Mesenchymal stem cell (in vitro differentiated cells and primary cell): ENCODE results near the gene TMEM82.
A peak's percentile ranks its signal among the peaks of the same experiment; 100 is the strongest.

Experiments used
- DNase-seq: peaks from one replicate; pipeline ENCODE4 v3.0.0-alpha.2; 2013
- H2AFZ ChIP-seq: one replicate; pipeline ENCODE4 v1.6.1; 2013; ENCODE audit warnings: low read depth, mild to moderate bottlenecking, control low read depth, inconsistent platforms, low read length, moderate library complexity
- H2AK5ac ChIP-seq: 2 replicates; pipeline ENCODE4 v1.6.1; 2013; ENCODE audit warnings: low read length, moderate library complexity, mild to moderate bottlenecking, inconsistent platforms; ENCODE audit not compliant: severe bottlenecking
- H2BK120ac ChIP-seq: one replicate; pipeline ENCODE4 v1.6.1; 2013; ENCODE audit warnings: low read depth, mild to moderate bottlenecking, inconsistent platforms, low read length, moderate library complexity
- H2BK12ac ChIP-seq, 2 experiments: one replicate each; pipeline ENCODE4 v1.6.1; 2013; ENCODE audit warnings: inconsistent platforms in 2 of 2, low read length in 2 of 2, mild to moderate bottlenecking in 2 of 2, moderate library complexity in 2 of 2, control low read depth in 1 of 2
- H2BK15ac ChIP-seq: one replicate; pipeline ENCODE4 v1.6.1; 2013; ENCODE audit warnings: mild to moderate bottlenecking, low read depth, inconsistent platforms; ENCODE audit not compliant: poor library complexity, severe bottlenecking
- H2BK5ac ChIP-seq: 2 replicates; pipeline ENCODE4 v1.6.1; 2013; ENCODE audit warnings: low read depth, mild to moderate bottlenecking, low read length, control low read depth, inconsistent platforms; ENCODE audit not compliant: poor library complexity, severe bottlenecking
- H3K14ac ChIP-seq, 2 experiments: one replicate each; pipeline ENCODE4 v1.6.1; 2013; ENCODE audit warnings: inconsistent platforms in 2 of 2, low read length in 2 of 2, control low read depth in 1 of 2, mild to moderate bottlenecking in 1 of 2, moderate library complexity in 1 of 2
- H3K18ac ChIP-seq, 2 experiments: one replicate each; pipeline ENCODE4 v1.6.1; 2013; ENCODE audit warnings: inconsistent platforms in 2 of 2, low read length in 2 of 2, control low read depth in 1 of 2, low read depth in 1 of 2, mild to moderate bottlenecking in 1 of 2
- H3K23ac ChIP-seq, 2 experiments: one replicate each; pipeline ENCODE4 v1.6.1; 2013; ENCODE audit warnings: inconsistent platforms in 2 of 2, low read length in 2 of 2, mild to moderate bottlenecking in 2 of 2, moderate library complexity in 2 of 2, control low read depth in 1 of 2
- H3K27ac ChIP-seq: 2 replicates; pipeline ENCODE4 v1.5.1; 2013; ENCODE audit warnings: mild to moderate bottlenecking, moderate library complexity, low read length, control low read depth, inconsistent platforms; ENCODE audit not compliant: poor library complexity, severe bottlenecking
- H3K27me3 ChIP-seq, 2 experiments: 2 replicates each; pipeline versions ENCODE4 v1.6.1 to v1.7.0; 2013; ENCODE audit warnings: low read length in 2 of 2, mild to moderate bottlenecking in 2 of 2, moderate library complexity in 2 of 2, control low read depth in 1 of 2, inconsistent platforms in 1 of 2; ENCODE audit not compliant: control insufficient read depth in 1 of 2, insufficient read depth in 1 of 2
- H3K36me3 ChIP-seq, 2 experiments: 2 replicates each; pipeline versions ENCODE4 v1.6.1 to v1.7.0; 2013; ENCODE audit warnings: low read length in 2 of 2, control low read depth in 1 of 2, inconsistent platforms in 1 of 2, low read depth in 1 of 2, mild to moderate bottlenecking in 1 of 2; ENCODE audit not compliant: insufficient read depth in 2 of 2, control insufficient read depth in 1 of 2
- H3K4ac ChIP-seq, 2 experiments: one replicate each; pipeline ENCODE4 v1.6.1; 2013; ENCODE audit warnings: inconsistent platforms in 2 of 2, low read length in 2 of 2, mild to moderate bottlenecking in 2 of 2, moderate library complexity in 2 of 2, control low read depth in 1 of 2, low read depth in 1 of 2
- H3K4me1 ChIP-seq: 2 replicates; pipeline ENCODE4 v1.6.1; 2013; ENCODE audit warnings: low read depth, low read length, control low read depth; ENCODE audit not compliant: control insufficient read depth, insufficient read depth
- H3K4me2 ChIP-seq: 2 replicates; pipeline ENCODE4 v1.6.1; 2013; ENCODE audit warnings: low read length, mild to moderate bottlenecking, inconsistent platforms; ENCODE audit not compliant: poor library complexity, severe bottlenecking
- H3K4me3 ChIP-seq, 2 experiments: 2 replicates each; pipeline versions ENCODE4 v1.5.1 to v1.7.0; 2013; ENCODE audit warnings: low read length in 2 of 2, mild to moderate bottlenecking in 2 of 2, control low read depth in 1 of 2, low read depth in 1 of 2; ENCODE audit not compliant: insufficient read depth in 1 of 2
- H3K79me1 ChIP-seq: replicated peaks from 2 replicates; pipeline ENCODE4 v1.6.1; 2013; ENCODE audit warnings: mild to moderate bottlenecking, control low read depth, low read length, inconsistent platforms; ENCODE audit not compliant: poor library complexity, severe bottlenecking
- H3K9ac ChIP-seq: 2 replicates; pipeline ENCODE4 v1.7.0; 2013; ENCODE audit warnings: mild to moderate bottlenecking, low read length, moderate library complexity
- H3K9me3 ChIP-seq: 2 replicates; pipeline ENCODE4 v1.7.0; 2013; ENCODE audit warnings: mild to moderate bottlenecking, low read length; ENCODE audit not compliant: control insufficient read depth
- H4K8ac ChIP-seq: one replicate; pipeline ENCODE4 v1.6.1; 2013; ENCODE audit warnings: inconsistent platforms, mild to moderate bottlenecking, low read length, moderate library complexity
- H4K91ac ChIP-seq: one replicate; pipeline ENCODE4 v1.6.1; 2013; ENCODE audit warnings: mild to moderate bottlenecking, low read length, inconsistent platforms
- WGBS: methylation state at CpG from one replicate; pipeline ENCODE4 v1.1.7; 2013; ENCODE audit warnings: mixed read lengths; 5-methylcytosine and 5-hydroxymethylcytosine counted together

TMEM82 gene

GRCh38 chr1:15707239-15707925 lies 34.9 kb upstream of the TMEM82 start:
- Histone ChIP-seq H3K27ac (no peak overlapping the region), H3K4me1 (peaks cover 13% of the 10 kb centered on the region), H2BK5ac (no peak overlapping the region), H2BK120ac (no peak overlapping the region), H3K18ac (no peak overlapping the region), H2AFZ (no peak overlapping the region), H3K14ac (no peak overlapping the region), H3K9ac (peak overlapping the region; percentile 41), H3K23ac (no peak overlapping the region), H3K36me3 (peaks cover 19 to 38% of the 10 kb centered on the region in 2 experiments), H4K91ac (no peak overlapping the region), H4K8ac (no peak overlapping the region), H3K79me1 (peaks cover 36% of the 10 kb centered on the region), H2BK12ac (no peak overlapping the region), H3K4me3 (no peak overlapping the region), H2BK15ac (no peak overlapping the region), H3K4ac (no peak overlapping the region), H3K9me3 (no peaks in the 10 kb centered on the region), H3K4me2 (no peak overlapping the region), H3K27me3 (no peaks in the 10 kb centered on the region), H2AK5ac (no peak overlapping the region)
- 94% methylated on average over 6 of the region's 8 CpGs for WGBS
- DNase-seq: no peak

DNA sequence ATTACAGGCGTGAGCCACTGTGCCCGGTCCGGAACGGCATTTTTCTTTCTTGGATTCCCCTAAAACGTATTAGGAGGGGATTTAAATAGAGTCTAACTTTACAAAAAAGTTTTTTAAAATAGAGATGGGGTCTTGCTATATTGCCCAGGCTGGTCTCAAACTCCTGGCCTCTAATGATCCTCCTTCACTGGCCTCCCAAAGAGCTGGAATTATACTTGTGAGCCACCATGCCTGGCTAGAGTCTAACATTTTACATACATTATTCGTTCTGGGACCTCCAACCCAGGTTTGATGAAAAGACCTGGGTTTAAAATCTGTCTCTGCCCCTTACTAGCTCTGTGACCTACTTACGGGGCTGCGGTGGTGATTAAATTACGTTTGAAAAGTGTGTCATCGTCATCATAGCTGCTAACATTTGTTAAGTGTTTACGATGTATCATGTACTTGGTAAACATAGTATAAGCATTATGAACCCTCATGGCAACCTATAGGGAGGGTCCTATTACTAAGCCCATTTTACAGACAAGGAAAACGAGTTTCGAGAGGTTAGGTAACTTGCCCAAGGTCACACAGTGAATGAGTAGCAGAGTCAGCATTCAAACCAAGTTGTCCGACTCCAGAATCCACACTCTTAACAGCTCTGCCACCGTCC lies 33.7 kb upstream of the TMEM82 start:
- no peak overlapping the region for H3K4me2 ChIP-seq
- peaks cover 6% of the 10 kb centered on the region for H3K4me1 ChIP-seq
- 95% methylated on average over 12 of the region's 15 CpGs for WGBS
- no peak overlapping the region for H3K27ac ChIP-seq
- H3K79me1 ChIP-seq: peaks cover 34% of the 10 kb centered on the region
- no peak overlapping the region for H3K4ac ChIP-seq
- no peaks in the 10 kb centered on the region for H3K27me3 ChIP-seq
- H3K23ac ChIP-seq: no peak overlapping the region
- no peak overlapping the region for H2BK120ac ChIP-seq
- H3K14ac ChIP-seq: no peak overlapping the region
- H2AFZ ChIP-seq: no peak overlapping the region
- H3K4me3 ChIP-seq: no peak overlapping the region
- no peaks in the 10 kb centered on the region for H3K9me3 ChIP-seq
- DNase-seq: no peak
- H2BK15ac ChIP-seq: no peak overlapping the region
- H3K36me3 ChIP-seq: peaks cover 19 to 39% of the 10 kb centered on the region in 2 experiments
- H3K9ac ChIP-seq: no peak overlapping the region
- no peak overlapping the region for H3K18ac ChIP-seq
- no peak overlapping the region for H4K8ac ChIP-seq
- no peak overlapping the region for H2AK5ac ChIP-seq
- H4K91ac ChIP-seq: no peak overlapping the region
- no peak overlapping the region for H2BK12ac ChIP-seq
- H2BK5ac ChIP-seq: no peak overlapping the region

- H3K79me1 ChIP-seq: peaks cover 35% of the 10 kb centered on the region
- H2BK15ac ChIP-seq: no peak overlapping the region
- H2AFZ ChIP-seq: no peak overlapping the region
- H2BK12ac ChIP-seq: no peak overlapping the region
- no peak overlapping the region for H3K18ac ChIP-seq
- no peaks in the 10 kb centered on the region for H3K27me3 ChIP-seq
- H2BK5ac ChIP-seq: no peak overlapping the region
- no peaks in the 10 kb centered on the region for H3K9me3 ChIP-seq
- 100% methylated on average over 4 of the region's 4 CpGs for WGBS
- no peak overlapping the region for H4K8ac ChIP-seq
- no peak overlapping the region for H3K4ac ChIP-seq
- H4K91ac ChIP-seq: no peak overlapping the region
- no peak overlapping the region for H3K23ac ChIP-seq
- H2AK5ac ChIP-seq: no peak overlapping the region
- peaks cover 19 to 39% of the 10 kb centered on the region in 2 experiments for H3K36me3 ChIP-seq
- no peak overlapping the region for H3K4me3 ChIP-seq
- H3K4me2 ChIP-seq: no peak overlapping the region
- peaks cover 4% of the 10 kb centered on the region for H3K4me1 ChIP-seq
- H2BK120ac ChIP-seq: no peak overlapping the region
- no peak overlapping the region for H3K9ac ChIP-seq
- DNase-seq: no peak
- no peak overlapping the region for H3K27ac ChIP-seq
- no peak overlapping the region for H3K14ac ChIP-seq
Measured at GRCh38 chr1:15709226-15709625, 33.1 kb upstream of the TMEM82 start.

- Histone ChIP-seq H2BK12ac (no peak overlapping the region), H3K4me3 (no peak overlapping the region), H4K8ac (no peak overlapping the region), H3K4me1 (no peaks in the 10 kb centered on the region), H4K91ac (no peak overlapping the region), H3K9me3 (no peaks in the 10 kb centered on the region), H3K36me3 (peaks cover 19 to 35% of the 10 kb centered on the region in 2 experiments), H3K4me2 (no peak overlapping the region), H2BK120ac (no peak overlapping the region), H3K79me1 (peaks cover 38% of the 10 kb centered on the region), H3K23ac (no peak overlapping the region), H3K4ac (no peak overlapping the region), H3K18ac (no peak overlapping the region), H2AFZ (no peak overlapping the region), H3K27ac (no peak overlapping the region), H3K9ac (no peak overlapping the region), H2BK5ac (no peak overlapping the region), H3K14ac (no peak overlapping the region), H2BK15ac (no peak overlapping the region), H2AK5ac (no peak overlapping the region), H3K27me3 (no peaks in the 10 kb centered on the region)
- no peak for DNase-seq
- WGBS: 85% methylated on average over 2 of the region's 4 CpGs
Measured at GRCh38 chr1:15712168-15712567, 30.1 kb upstream of the TMEM82 start.
